ENCODE measurements around the gene CRYBA1.

- TF ChIP-seq CTCF (conservative IDR thresholded peaks at IDR 0.05 in 1 of 2, IDR thresholded peaks at IDR 0.05 in 1 of 2; ENCODE audit: low read depth in 1 of 2, low read length in 2 of 2), result no peak
- TF ChIP-seq EZH2 (IDR thresholded peaks at IDR 0.05; ENCODE audit: low read length, missing control alignments), result no peak
Measured at GRCh38 chr17:29303386-29303785, 56.7 kb downstream of the CRYBA1 start.

Data from fibroblast of lung (primary cell).